VCaP (cell line): ENCODE measurements around the gene SEMA6B.
A peak's percentile ranks its signal among the peaks of the same experiment; 100 is the strongest.
"Not testable (repeated sequence)": the region's sequence is repeated elsewhere in the genome, so short reads cannot be mapped to it uniquely, and the experiment has no call there.

ENCODE experiments used
- H3K27ac ChIP-seq: fragments of 450-650 bp; 2 replicates; pipeline ENCODE4 v1.5.1; 2017
- TF ChIP-seq, protein P1 (sequence below): fragments of 450-650 bp; conservative IDR thresholded peaks from 2 replicates; pipeline ENCODE4 v1.5.1; 2017; ENCODE audit warnings: mild to moderate bottlenecking, moderate library complexity

SEMA6B gene

DNA sequence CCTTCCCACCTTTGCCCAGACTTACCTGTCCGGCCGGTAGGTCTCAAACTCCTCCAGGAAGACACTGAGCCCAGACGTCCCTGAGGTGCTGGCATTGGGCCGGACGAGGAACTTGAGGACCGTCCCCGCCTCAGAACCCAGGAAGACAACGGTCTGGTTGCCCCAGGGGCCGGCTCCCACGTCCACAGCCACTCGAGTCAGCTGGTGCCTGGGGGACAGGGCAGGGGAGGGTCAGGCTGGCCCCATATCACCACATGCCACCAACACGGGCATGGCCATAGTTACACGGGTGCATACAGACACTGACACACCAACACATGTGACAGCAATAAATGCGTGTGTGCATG, 11.3 kb downstream of the SEMA6B start:
- TF ChIP-seq, protein P1, sequence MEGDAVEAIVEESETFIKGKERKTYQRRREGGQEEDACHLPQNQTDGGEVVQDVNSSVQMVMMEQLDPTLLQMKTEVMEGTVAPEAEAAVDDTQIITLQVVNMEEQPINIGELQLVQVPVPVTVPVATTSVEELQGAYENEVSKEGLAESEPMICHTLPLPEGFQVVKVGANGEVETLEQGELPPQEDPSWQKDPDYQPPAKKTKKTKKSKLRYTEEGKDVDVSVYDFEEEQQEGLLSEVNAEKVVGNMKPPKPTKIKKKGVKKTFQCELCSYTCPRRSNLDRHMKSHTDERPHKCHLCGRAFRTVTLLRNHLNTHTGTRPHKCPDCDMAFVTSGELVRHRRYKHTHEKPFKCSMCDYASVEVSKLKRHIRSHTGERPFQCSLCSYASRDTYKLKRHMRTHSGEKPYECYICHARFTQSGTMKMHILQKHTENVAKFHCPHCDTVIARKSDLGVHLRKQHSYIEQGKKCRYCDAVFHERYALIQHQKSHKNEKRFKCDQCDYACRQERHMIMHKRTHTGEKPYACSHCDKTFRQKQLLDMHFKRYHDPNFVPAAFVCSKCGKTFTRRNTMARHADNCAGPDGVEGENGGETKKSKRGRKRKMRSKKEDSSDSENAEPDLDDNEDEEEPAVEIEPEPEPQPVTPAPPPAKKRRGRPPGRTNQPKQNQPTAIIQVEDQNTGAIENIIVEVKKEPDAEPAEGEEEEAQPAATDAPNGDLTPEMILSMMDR: no peak
- H3K27ac ChIP-seq: no peak overlapping the region

GRCh38 chr19:4547303-4548237, 11.9 kb downstream of the SEMA6B start:
- TF ChIP-seq, protein P1: peak; percentile 42
- H3K27ac ChIP-seq: no peak overlapping the region

GRCh38 chr19:4543842-4544647, 15.4 kb downstream of the SEMA6B start:
- TF ChIP-seq, protein P1: no peak
- no peak overlapping the region for H3K27ac ChIP-seq

- TF ChIP-seq, protein P1: no peak
Measured at GRCh38 chr19:4542896-4543841, 16.3 kb downstream of the SEMA6B start.

DNA sequence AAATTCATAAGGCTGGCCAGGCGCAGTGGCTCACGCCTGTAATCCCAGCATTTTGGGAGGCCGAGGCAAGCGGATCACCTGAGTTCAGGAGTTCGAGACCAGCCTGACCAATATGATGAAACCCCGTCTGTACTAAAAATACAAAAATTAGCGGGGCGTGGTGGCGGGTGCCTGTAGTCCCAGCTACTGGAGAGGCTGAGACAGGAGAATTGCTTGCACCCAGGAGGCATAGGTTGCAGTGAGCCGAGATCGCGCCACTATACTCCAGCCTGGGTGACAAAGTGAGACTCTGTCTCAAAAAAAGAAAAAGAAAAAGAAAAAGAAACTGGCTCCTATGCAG, 17.7 kb downstream of the SEMA6B start:
- H3K27ac ChIP-seq: not testable (repeated sequence)

More at GRCh38 chr19:4542896-4543841, 16.3 kb downstream of the SEMA6B start:
- no peak overlapping the region for H3K27ac ChIP-seq

DNA sequence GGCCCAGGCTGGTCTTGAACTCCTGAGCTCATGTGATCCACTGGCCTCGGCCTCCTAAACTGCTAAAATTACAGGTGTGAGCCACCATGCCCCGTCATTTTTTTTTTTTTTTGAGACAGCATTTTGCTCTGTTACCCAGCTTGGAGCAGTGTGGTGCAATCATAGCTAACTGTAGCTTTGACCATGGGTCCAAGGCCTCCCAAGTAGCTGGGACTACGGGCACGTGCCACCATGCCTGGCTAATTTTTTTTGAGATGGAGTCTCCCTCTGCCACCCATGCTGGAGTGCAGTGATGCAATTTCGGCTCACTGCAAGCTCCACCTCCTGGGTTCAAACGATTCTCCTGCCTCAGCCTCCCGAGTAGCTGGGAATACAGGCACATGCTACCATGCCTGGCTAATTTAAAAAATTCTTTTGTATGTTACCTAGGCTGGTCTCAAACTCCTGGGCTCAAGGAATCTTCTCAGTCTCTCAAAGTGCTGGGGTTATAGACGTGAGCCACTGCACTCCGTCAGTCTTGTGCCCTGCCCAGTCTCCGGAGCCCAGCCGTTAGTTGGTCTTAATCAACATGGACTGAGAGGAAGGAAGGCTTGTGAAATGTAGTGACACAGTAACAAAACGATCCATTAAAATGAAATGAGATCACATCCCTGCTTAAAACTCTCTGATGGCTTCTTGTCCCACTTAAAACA, 18.2 kb downstream of the SEMA6B start:
- H3K27ac ChIP-seq: no peak overlapping the region
- TF ChIP-seq, protein P1: no peak
